NCI-H2081 treated with DMSO at 0.1 percent for 48 hours (cell line): ENCODE data around the gene ZC3H7A.
A peak's percentile ranks its signal among the peaks of the same experiment; 100 is the strongest.
"Not testable (repeated sequence)": the region's sequence is repeated elsewhere in the genome, so short reads cannot be mapped to it uniquely, and the experiment has no call there.

Experiments used
- DNase-seq: peaks from one replicate; lab custom pipeline; 2025; lab: John Stamatoyannopoulos, UW

The ZC3H7A gene

GRCh38 chr16:11799509-11800381 lies 2.7 kb upstream of the ZC3H7A start:
- no peak for DNase-seq

DNA sequence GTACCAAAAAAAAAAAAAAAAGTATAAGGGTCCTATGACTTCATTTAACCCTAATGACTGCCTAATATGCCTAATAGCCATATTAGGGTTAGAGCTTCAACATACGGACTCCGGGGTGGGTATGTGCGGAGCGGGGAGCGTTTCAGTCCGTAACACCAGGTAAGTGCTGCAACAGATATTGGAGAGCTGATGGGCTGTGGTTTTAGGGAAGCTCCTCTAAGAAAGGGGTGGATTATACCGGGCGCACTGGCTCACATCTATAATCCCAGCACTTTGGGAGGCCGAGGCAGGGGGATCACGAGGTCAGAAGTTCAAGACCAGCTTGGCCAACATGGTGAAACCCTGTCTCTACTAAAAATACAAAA lies 1.9 kb upstream of the ZC3H7A start:
- no peak for DNase-seq

- DNase-seq = no peak
Measured at GRCh38 chr16:11797957-11798299, 870 bp upstream of the ZC3H7A start.

DNA sequence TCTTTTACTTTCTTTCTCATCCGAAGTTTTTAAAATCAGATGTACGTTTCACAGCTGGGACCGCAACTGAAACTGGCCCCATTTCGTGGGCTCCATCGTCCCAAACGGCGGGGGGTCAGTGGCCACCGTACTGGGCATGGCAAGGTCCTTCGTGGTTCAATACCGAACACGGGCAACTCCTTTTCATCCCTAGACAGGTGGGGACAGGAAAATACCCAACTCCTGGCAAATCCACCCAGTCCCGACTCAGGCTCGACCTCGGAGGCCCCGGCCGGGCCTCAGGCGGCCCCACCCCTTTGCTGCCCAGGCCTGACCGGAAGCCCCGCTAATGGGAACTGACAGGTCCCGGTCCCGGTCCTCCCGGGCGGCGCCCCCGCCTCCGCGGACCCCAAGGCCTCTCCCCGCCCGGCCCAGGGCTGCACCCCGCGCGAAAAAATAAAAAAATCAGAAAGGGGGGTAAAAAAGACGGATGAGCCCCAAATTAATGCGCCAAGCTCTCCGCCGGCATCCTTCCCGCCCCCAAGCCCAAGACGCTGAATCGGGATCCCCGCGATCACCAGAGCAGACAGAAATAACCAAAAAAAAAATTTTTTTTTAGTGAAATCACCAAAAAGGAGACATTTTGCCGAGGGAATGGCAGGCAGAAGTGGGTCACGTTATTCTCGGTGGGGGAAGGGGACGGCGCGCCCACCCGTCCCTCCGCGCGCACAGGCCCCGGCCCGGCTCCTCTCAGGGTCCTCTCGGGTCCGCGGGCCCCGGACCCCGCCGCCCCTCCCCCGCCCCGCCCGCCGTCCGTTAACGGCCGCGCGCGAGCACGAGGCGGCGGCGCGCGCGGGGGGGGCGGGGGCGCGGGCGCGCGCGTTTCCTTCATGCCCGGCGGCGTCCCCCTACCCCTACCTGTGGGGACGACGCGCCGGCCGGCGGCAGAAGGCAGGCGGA lies 562 bp downstream of the ZC3H7A start:
- DNase-seq = no peak

DNA sequence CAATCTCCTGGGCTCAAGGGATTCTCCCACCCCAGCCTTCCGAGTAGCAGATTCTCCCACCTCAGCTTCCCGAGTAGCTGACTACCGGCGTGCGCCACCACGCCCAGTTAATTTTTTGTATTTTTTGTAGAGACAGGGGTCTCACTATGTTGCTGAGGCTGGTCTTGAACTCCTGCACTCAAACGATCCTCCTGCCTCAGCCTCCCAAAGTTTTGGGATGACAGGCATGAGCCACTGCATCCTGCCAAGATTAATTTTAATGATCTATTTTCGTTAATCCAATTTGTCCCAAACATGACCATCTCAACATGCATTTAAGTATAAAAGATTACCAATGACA lies 1.2 kb downstream of the ZC3H7A start:
- no peak for DNase-seq

GRCh38 chr16:11794996-11795886 lies 1.8 kb downstream of the ZC3H7A start:
- no peak for DNase-seq

DNA sequence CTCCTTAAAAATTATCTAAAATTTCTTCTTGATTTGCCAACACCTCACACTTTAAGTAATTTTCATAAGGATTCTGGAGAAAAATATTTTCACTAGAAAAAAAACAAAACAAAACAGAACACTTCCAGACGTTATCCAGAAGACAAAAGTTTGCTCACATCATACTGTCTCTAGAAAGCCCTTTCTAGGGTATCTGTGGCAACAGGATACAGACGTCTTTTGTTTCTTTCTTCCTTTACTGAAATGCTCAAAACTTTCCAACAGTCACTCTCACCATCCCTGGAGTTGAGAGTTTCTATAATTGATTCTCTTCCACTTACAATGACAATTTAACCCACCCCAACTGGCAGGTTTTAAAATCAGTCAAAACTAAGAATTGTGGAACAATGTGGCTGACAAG lies 2.6 kb downstream of the ZC3H7A start:
- no peak for DNase-seq

DNA sequence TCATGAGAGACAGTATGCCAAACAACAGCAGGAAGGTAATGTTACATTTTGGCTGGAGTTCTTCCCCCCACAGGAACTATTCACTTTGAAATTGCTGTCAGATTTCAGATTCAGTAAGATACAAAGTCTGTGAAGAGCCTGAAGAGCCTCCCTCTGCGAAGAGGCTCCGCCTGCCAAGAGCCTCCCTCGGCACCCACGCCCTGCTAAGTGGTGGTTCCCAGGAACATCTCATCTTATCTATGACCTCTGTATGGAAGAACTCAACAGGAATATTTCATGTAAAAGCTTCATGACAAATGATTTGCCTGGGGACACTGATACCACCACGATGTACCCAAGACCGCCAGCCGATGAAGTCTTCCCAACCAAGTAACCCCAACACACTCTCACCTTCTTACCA lies 3.2 kb downstream of the ZC3H7A start:
- no peak for DNase-seq

- DNase-seq = peak; percentile 90
Measured at GRCh38 chr16:11792410-11793241, 4.4 kb downstream of the ZC3H7A start.

GRCh38 chr16:11791144-11791828 lies 5.8 kb downstream of the ZC3H7A start:
- DNase-seq = no peak

DNA sequence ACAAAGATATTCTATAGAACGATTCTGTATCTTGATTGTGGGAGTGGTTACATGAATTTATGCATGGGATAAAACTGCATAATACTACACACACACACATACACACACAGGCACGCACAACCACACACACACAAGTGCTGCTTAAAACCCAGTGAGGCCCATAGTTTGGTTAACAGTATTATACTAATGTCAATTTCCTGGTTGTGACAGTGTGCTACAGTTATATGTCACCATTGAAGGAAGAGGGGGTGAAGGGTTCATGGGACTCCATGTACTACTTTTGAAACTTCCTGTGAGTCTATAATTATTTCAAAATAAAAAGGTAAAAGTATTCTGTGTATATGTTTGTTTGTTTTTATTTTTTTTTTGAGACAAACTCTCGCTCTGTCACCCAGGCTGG lies 8.1 kb downstream of the ZC3H7A start:
- DNase-seq = no peak

- DNase-seq = not testable (repeated sequence)
Measured at GRCh38 chr16:11784980-11785599, 12.0 kb downstream of the ZC3H7A start.

DNA sequence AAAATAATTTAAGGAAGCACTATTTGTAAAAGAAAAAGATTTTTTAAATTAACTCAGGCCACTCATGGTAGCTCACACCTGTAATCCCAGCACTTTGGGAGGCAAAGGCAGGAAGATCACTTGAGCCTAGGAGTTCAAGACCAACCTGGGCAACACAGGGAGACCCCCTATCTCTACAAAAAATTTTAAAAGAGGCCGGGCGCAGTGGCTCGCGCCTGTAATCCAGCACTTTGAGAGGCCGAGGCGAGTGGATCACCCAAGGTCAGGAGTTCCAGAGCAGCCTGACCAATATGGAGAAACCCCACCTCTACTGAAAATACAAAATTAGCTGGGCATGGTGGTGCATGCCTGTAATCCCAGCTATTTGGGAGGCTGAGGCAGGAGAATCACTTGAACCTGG lies 12.7 kb downstream of the ZC3H7A start:
- DNase-seq = not testable (repeated sequence)

DNA sequence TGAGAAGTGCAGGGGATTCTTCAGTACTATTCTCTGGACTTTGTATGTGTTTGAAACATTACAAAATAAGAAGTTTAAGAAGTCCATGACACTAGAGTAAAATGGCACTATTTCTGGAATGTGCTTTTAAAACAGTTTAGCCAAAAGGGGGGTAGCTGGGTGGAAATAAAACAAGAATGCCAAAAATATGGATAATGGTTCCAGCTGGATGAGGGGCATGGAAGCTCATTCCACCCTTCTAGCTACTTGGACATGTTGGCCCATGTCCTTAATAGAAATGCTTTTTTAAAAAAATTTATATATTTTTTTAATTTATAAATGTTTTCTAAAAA lies 13.1 kb downstream of the ZC3H7A start:
- no peak for DNase-seq

GRCh38 chr16:11783319-11784037 lies 13.6 kb downstream of the ZC3H7A start:
- DNase-seq = no peak

DNA sequence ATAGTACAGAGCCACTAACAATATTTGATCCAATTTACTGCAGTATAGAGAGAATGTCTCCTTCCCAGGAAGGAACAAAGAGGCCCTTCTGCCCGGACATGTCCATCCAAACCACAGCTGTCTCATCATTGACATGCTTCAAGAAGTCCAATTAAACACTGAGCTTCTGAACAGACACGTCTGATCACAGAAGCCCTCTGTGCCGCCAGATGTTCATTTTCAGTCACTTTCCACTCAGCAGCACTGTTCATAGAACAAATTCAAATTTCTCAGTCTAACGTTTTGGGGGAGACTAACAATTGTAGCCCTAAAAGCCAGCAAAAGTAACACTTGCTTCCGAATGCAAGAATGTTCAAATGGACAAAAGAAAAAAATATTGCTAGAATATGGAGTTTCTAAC lies 15.3 kb downstream of the ZC3H7A start:
- DNase-seq = no peak

DNA sequence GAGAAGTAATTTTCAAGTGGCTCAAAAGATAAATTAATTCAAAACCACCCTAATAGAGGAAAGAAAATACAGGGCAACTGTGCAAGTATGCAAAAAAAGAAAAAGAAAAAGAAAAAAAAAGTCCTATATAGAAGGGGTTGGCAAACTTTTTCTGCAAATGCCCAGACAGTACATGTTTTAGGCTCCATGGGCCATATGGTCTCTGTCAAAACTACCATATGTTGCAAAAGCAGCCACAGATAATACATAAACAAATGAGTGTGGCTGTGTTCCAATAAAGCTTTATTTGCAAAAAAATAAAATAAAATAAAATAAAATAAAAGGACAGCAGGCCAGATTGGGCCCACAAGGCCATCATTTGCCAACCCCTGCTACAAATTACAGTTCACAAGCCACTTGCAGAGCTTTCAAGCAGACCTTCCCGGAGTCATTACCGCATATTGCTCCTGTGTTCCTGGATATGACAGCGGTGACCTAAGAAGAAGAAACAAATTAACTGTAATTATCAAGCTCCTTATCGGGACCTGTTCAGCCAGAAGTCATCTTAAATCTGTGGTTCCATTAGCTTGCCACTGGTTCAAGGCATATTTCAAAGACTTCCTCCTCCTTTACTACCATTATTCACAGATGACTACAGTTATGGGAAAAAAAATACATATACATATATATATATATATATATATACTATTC lies 15.9 kb downstream of the ZC3H7A start:
- no peak for DNase-seq

DNA sequence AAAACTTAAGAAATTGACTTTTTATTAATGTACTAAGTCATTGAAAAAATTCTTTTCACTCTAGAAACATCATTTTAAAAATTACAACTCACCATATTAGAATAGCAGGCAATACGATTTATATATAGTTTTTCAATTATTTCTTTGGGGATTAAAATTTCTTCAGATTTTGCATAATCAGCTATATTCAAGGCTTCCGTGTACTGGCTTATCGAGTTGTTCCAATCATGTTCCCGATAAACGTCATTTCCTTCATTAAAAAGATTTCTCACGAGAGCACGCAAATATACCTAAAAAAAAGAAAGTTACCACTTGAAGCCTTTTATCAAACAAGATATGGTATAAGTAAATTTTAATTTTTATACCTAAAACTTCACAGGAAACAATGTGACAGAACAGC lies 18.0 kb downstream of the ZC3H7A start:
- DNase-seq = no peak

DNA sequence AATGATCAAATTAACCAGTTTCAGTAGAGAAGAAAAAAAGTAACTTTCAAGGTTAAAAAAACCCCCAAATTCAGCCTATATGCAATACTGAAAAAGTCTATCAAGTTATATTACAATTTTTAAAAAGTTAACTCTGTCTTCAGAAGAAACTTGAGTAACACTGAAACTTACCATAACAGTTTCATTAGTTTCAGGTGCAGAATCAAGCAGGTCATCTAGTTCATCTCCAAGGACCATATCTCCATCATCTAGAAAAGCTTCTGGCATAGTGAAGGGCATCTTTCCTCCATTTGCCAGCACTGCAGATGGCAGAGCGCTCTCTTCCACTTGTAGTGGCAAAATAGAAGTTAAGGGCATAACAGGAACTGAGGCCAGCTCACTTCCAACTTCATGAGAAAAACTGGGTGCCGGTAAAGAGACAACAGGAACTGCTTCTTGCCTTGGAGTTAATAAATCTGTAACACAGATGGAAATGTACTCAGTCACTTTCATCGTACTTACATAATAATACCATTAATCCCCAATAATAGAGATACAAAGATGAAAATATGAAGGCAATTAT lies 22.9 kb downstream of the ZC3H7A start:
- no peak for DNase-seq
